GM10248 (cell line): ENCODE data around the gene DXO.
"Not testable (repeated sequence)": the region's sequence is repeated elsewhere in the genome, so short reads cannot be mapped to it uniquely, and the experiment has no call there.

Source experiments
- CTCF ChIA-PET: fragments of 300-600 bp; sonication (Branson Sonifier 250); formaldehyde crosslinking; extraction: SDS; loops from one replicate; lab custom pipeline; 2021; ENCODE audit warnings: antibody characterized with exemption; lab: Yijun Ruan, JAX
- POLR2A ChIA-PET: fragments of 350-650 bp; sonication (Branson Sonifier 250); formaldehyde crosslinking; extraction: SDS; loops from one replicate; lab custom pipeline; 2020; ENCODE audit warnings: antibody characterized with exemption; lab: Yijun Ruan, JAX
- DNase-seq: peaks from one replicate; pipeline ENCODE4 v3.0.0; 2012; ENCODE audit errors: extremely low spot score
- TF ChIP-seq, protein P1 (sequence below): IDR thresholded peaks from 2 replicates; pipeline ENCODE4 v1.5.1; 2012; ENCODE audit warnings: mild to moderate bottlenecking, low read depth; ENCODE audit errors: extremely low read depth, missing control alignments, control extremely low read depth

DXO gene

DNA sequence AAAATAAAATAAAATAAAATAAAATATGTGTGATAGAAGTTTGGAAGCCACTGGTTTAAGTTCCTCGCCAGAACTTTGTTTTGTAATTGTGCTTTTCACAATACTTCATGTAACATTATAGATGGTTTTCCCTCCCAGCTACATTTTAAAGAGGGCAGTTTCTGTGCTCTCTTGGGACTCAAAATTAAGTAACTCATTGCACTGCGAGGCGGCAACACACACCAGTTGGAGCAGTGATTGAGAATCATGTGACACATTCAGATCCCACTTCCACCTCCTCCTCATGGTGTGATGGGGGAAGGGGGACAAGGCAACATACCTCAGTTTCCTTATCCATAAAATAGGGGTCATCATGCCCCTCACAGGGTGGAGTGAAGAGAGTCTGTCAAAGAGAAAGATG lies 36.9 kb downstream of the DXO start:
- DNase-seq: no peak
- ChIA-PET POLR2A (no interaction called here), CTCF (no interaction called here)
- TF ChIP-seq, protein P1, sequence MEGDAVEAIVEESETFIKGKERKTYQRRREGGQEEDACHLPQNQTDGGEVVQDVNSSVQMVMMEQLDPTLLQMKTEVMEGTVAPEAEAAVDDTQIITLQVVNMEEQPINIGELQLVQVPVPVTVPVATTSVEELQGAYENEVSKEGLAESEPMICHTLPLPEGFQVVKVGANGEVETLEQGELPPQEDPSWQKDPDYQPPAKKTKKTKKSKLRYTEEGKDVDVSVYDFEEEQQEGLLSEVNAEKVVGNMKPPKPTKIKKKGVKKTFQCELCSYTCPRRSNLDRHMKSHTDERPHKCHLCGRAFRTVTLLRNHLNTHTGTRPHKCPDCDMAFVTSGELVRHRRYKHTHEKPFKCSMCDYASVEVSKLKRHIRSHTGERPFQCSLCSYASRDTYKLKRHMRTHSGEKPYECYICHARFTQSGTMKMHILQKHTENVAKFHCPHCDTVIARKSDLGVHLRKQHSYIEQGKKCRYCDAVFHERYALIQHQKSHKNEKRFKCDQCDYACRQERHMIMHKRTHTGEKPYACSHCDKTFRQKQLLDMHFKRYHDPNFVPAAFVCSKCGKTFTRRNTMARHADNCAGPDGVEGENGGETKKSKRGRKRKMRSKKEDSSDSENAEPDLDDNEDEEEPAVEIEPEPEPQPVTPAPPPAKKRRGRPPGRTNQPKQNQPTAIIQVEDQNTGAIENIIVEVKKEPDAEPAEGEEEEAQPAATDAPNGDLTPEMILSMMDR: no peak

DNA sequence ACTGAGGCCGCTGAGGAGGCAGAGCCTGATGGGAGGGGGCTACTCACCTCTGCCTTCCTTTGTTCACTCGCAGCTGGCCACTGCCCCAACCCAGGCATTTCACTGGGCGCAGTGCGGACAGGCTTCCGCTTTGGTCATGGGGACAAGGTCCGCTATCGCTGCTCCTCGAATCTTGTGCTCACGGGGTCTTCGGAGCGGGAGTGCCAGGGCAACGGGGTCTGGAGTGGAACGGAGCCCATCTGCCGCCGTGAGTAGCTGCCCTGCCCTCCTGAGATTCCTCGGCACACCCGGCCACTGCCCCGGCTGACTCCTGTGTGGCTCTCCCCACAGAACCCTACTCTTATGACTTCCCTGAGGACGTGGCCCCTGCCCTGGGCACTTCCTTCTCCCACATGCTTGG lies 38.4 kb downstream of the DXO start:
- ChIA-PET CTCF (no interaction called here), POLR2A (no interaction called here)
- no peak for DNase-seq
- TF ChIP-seq, protein P1: no peak

DNA sequence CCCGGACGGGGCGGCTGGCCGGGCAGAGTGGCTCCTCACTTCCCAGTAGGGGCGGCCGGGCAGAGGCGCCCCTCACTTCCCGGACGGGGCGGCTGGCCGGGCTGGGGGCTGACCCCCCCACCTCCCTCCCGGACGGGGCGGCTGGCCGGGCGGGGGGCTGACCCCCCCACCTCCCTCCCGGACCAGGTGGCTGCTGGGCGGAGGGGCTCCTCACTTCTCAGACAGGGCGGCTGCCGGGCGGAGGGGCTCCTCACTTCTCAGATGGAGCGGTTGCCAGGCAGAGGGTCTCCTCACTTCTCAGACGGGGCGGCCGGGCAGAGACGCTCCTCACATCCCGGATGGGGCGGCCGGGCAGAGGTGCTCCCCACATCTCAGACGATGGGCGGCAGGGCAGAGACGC lies 39.8 kb downstream of the DXO start:
- POLR2A ChIA-PET, CTCF ChIA-PET: not testable (repeated sequence)

DNA sequence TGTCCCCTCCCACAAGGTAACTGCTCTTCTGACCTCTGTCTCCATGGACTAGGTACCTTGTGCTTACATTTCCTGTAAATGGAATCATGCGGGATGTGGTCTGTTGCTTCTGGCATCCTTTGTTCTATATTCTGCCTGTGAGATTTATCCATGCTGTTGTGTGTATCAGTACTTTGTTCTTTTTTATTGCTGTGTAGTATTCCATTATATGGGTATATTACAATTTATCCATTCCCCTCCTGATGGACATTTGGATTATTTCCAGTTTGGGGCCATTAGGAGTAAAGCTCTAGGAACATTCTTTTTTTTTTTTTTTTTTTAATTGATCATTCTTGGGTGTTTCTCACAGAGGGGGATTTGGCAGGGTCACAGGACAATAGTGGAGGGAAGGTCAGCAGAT lies 41.0 kb downstream of the DXO start:
- no peak for DNase-seq
- ChIA-PET CTCF (interaction anchor here (0.8 to 1.9 kb wide), 2 partner anchors 22 to 40 kb away, joined by 3 to 6 read pairs; no protein-coding TSS in a partner anchor), POLR2A (interaction anchor here (0.6 kb wide), 1 partner anchor 284 kb away, joined by 12 read pairs; no protein-coding TSS in a partner anchor)
- TF ChIP-seq, protein P1: no peak

More for the DNA sequence above, 39.8 kb downstream of the DXO start:
- not testable (repeated sequence) for DNase-seq

DNA sequence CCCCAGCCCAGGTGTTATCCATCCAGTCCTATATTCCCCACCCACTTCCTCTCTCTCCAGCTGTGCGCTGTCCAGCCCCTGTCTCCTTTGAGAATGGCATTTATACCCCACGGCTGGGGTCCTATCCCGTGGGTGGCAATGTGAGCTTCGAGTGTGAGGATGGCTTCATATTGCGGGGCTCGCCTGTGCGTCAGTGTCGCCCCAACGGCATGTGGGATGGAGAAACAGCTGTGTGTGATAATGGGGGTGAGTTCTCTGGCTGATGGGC lies 43.3 kb downstream of the DXO start:
- CTCF ChIA-PET: interaction anchor here (1.6 to 1.8 kb wide), 2 partner anchors 8 to 41 kb away, joined by 3 to 4 read pairs; no protein-coding TSS in a partner anchor
- POLR2A ChIA-PET: no interaction called here
- DNase-seq: no peak
- TF ChIP-seq, protein P1: no peak

DNA sequence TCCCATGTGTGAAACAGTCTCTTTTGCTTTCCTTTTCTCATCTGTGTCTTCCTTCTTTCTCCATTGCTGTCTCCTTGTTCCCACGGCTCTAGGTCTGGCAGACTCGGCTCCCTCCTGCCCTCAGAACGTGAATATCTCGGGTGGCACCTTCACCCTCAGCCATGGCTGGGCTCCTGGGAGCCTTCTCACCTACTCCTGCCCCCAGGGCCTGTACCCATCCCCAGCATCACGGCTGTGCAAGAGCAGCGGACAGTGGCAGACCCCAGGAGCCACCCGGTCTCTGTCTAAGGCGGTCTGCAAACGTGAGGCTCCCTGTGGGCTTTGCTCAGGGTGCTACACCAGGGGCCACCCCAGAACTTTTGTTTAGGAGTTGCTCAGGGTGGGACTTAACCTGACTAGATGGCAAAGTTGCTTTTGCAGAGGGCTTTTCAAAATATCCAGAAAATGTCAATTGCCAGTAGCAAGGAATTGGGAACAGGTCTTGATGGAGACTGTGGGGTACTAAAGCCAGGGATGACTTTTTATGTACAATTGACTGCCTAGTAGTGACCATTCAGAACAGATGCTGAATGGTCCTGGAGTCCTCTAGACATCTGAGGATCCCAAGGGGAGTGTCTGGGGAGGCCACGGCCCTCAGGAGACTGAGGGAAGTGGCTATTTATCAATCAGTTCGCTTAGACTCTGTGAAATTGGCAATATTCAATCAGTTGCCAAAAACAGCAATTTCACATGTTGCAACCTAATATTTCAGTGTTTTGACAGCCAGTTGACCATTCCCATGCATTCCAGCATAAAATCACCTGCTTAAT lies 43.9 kb downstream of the DXO start:
- ChIA-PET CTCF (no interaction called here), POLR2A (no interaction called here)
- DNase-seq: no peak
- TF ChIP-seq, protein P1: no peak

DNA sequence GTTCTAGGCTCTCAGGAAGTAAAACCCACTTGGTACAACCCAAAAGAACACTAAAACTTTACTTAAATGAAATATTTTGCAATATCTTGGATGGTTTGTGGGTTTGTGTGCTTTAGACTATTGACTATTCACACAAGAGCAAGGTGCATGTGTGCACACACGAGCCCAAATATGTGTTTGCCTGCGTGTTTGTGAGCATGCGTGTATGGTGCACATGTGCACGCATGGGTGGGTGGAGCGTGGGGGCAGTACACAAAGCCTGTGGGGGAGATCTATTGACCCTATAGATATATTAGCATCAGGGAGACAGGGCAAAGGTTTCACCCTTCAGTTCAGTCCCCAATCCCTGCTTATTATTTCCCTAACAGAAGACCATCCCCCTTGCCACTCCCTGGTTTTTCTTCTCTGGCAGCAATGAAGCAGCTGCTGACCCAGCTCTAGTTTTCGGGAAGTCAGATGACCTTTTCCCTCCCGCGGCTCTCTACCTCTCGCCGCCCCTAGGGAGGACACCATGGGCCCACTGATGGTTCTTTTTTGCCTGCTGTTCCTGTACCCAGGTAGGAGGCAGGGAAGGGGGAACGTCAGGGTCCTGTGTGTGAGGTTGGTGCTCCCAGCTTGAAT lies 44.6 kb downstream of the DXO start, which contains the start of gene C2:
Gene C2 (plus strand): TSS at position 476 of the 621 bp plus-strand sequence. CDS start 36 bp downstream, at position 512.
- ChIA-PET CTCF (no interaction called here), POLR2A (no interaction called here)
- TF ChIP-seq, protein P1: no peak
- DNase-seq: no peak
